ENCODE measurements around the gene SLC35F5.

DNA sequence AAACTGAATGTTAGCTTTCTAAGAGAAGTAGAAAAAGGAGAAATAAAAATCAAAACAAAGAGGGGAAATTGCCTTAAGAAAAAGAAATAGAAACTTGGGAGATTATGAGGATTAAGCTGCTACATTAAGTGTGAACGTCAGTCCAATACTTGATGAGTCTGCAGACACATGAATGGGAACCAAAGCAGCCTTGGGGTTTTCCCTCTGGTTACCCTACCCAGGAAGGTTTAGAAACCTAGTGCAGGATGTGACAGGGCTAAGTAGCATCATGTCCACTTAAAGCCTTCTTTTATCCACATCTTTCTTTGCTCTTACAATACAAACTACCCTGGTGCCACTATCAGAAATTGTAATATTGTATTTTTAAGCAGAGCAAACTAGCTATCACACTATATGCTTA lies 22.3 kb downstream of the SLC35F5 start:
- TF ChIP-seq POLR2A (IDR thresholded peaks at IDR 0.05; ENCODE audit: low read depth, low read length) (no peak), POLR2AphosphoS5 (IDR thresholded peaks at IDR 0.05; ENCODE audit: low read depth, low read length) (no peak), TAF1 (IDR thresholded peaks at IDR 0.05; ENCODE audit: low read depth, low read length) (no peak), SPI1 (IDR thresholded peaks at IDR 0.05; ENCODE audit: low read depth, low read length) (no peak), PAX5 (IDR thresholded peaks at IDR 0.05; ENCODE audit: insufficient read depth, low read length, severe bottlenecking) (no peak)
